OCI-LY3 (cell line): Measurements from ENCODE around the gene PRKCE.

ENCODE experiments used
- EZH2phosphoT487 ChIP-seq: fragments of 200-600 bp; shearing (Covaris generic); IDR thresholded peaks from 2 replicates; pipeline ENCODE4 v1.6.1; 2018; ENCODE audit warnings: antibody characterized with exemption, mixed run types, low read depth
- TF ChIP-seq, protein P1 (sequence below): fragments of 200-600, 300-600 bp; sonication (generic); IDR thresholded peaks from 2 replicates; pipeline ENCODE4 v1.5.1; 2014; ENCODE audit warnings: antibody characterized with exemption, low read length, low read depth

DNA sequence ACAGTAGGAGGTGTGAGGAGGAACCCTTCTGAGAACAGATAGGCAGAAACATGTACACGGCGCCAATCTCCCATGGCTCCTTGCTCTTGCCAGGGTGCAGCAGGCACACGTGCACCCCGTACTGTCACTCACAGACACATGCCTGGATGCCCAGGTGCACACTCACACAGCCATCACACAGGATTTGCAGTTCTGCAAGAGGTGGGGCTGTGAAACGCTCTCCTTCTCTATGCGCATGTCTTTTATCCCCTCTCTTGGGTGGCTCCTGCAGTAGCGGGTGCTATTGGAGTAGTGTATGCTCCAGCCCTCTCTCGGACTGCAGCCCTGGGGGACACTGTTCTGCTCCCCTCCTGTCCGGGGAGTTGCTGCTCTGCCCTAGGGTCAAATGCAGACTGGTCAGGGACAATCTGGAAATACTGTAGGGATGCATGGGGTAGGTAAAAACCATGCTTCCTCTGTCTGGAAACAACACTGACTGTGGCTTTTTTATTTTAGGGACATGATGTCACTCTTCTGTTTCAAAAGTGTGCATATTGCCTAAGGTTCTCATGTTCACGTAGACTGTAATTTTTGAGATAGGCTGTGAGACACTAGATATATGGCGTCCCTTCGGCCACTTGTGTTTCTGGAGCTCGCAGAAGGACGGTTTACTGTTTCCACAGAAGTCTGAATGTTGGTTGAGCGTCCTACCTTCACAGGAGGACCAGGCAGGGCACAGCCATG, 118.5 kb downstream of the PRKCE start:
- TF ChIP-seq, protein P1, sequence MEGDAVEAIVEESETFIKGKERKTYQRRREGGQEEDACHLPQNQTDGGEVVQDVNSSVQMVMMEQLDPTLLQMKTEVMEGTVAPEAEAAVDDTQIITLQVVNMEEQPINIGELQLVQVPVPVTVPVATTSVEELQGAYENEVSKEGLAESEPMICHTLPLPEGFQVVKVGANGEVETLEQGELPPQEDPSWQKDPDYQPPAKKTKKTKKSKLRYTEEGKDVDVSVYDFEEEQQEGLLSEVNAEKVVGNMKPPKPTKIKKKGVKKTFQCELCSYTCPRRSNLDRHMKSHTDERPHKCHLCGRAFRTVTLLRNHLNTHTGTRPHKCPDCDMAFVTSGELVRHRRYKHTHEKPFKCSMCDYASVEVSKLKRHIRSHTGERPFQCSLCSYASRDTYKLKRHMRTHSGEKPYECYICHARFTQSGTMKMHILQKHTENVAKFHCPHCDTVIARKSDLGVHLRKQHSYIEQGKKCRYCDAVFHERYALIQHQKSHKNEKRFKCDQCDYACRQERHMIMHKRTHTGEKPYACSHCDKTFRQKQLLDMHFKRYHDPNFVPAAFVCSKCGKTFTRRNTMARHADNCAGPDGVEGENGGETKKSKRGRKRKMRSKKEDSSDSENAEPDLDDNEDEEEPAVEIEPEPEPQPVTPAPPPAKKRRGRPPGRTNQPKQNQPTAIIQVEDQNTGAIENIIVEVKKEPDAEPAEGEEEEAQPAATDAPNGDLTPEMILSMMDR = no peak
- no peak for TF ChIP-seq EZH2phosphoT487
